Adrenal gland (tissue), 12 donors: ENCODE results near the gene CFAP90. TPM values are rescaled to one million over a fixed set of nuclear protein-coding genes. Genes with fewer than 3 reads are reported as not detected.

Experiments used
- DNase-seq, 7 donors: peaks; one replicate each; pipeline ENCODE4 v3.0.0-alpha.2; 2019 to 2020
- H3K27ac ChIP-seq, 5 donors: fragments of 200-600 bp; sonication (generic) in 4 of 5; 1 replicate in 3 of 5; 2 replicates in 2 of 5; pipeline versions ENCODE4 v1.5.1 to v1.8.0; 2016 to 2020; ENCODE audit warnings: mild to moderate bottlenecking in 1 of 5
- H3K27me3 ChIP-seq: fragments of 200-600 bp; 2 replicates; pipeline ENCODE4 v1.8.0; 2021
- H3K36me3 ChIP-seq, 2 donors: fragments of 200-600 bp; replicated peaks in 1 of 2; 1 replicate in 1 of 2; 2 replicates in 1 of 2; pipeline versions ENCODE4 v1.5.1 to v1.8.0; 2018 to 2022
- H3K4me1 ChIP-seq, 2 donors: fragments of 200-600 bp; replicated peaks in 1 of 2; 1 replicate in 1 of 2; 2 replicates in 1 of 2; pipeline versions ENCODE4 v1.5.1 to v1.8.0; 2018 to 2021
- H3K4me3 ChIP-seq, 4 donors: fragments of 200-600 bp; sonication (generic) in 3 of 4; one replicate each; pipeline ENCODE4 v1.5.1; 2016 to 2018
- H3K9me3 ChIP-seq, 3 donors: fragments of 200-600 bp; sonication (generic) in 1 of 3; replicated peaks in 1 of 3; 1 replicate in 2 of 3; 2 replicates in 1 of 3; pipeline versions ENCODE4 v1.5.1 to v1.8.0; 2016 to 2021
- POLR2A ChIP-seq, 2 donors: fragments of 450-650 bp; IDR thresholded peaks; one replicate each; pipeline ENCODE4 v1.6.1; 2017; ENCODE audit warnings: antibody characterized with exemption in 2 of 2, mild to moderate bottlenecking in 2 of 2, moderate library complexity in 1 of 2
- WGBS, 4 donors: extraction: QIAGEN DNeasy Blood & Tissue Kit in 2 of 4; methylation state at CpG; one replicate each; pipeline versions ENCODE4 v1.1.5 to v1.1.7; 2013 to 2017; 5-methylcytosine and 5-hydroxymethylcytosine counted together
- intact Hi-C, 2 donors: fragments of 100-400 bp; cut with DNase I; formaldehyde crosslinking; loops; one replicate each; pipeline versions ENCODE4 v1.14.1 to v1.15.0; 2022 to 2023
- polyA plus RNA-seq, 3 donors: library from polyadenylated mRNA; stranded (reverse); fragments of 200-250 nt in 2 of 3; fragments of 350-450 nt in 1 of 3; fragmentation: Illumina TruSeq in 1 of 3; extraction: RNeasy Lipid Tissue Mini Kit (QIAGEN cat#74804) in 1 of 3; gene quantifications; one replicate each; pipeline ENCODE4 v1.2.3, GENCODE V29; 2013 to 2014
- total RNA-seq, 9 donors: library from RNA; depleted of rRNA in 4 of 9; stranded (reverse); fragments of >200 nt in 4 of 9; fragments of 120-200 nt in 1 of 9; fragmentation: NEBNext Ultra II Directional in 1 of 9; extraction: Animal tissue kit (Norgen Biotek cat#: 25700) in 1 of 9; gene quantifications; one replicate each; pipeline versions ENCODE4 v1.1.0 to v1.2.4, GENCODE V29; 2013 to 2023
- TF ChIP-seq, protein P1 (sequence below), 6 experiments: fragments of 450-650 bp in 4 of 6; fragments of 200-600 bp in 2 of 6; sonication (generic) in 1 of 6; IDR thresholded peaks; 1 replicate in 5 of 6; 2 replicates in 1 of 6; pipeline versions ENCODE4 v1.5.1 to v1.8.0; 2016 to 2021; ENCODE audit warnings: antibody characterized with exemption in 6 of 6, mild to moderate bottlenecking in 2 of 6, moderate library complexity in 1 of 6
- donor health status: healthy with polysubstance abuse.
- donor health status: Bipolar disorder and iron deficiency.
- donor health status: DM: yes; HTN: yes; CAD: no.
- donor health status: DM: no; HTN: no; CAD: no.
- donor health status: DM: no; HTN: no; CAD: no.
- donor health status: DM: yes; HTN: yes; CAD: no.

The CFAP90 gene
- total and polyA plus RNA-seq, 12 donors, result 0.11 to 1.3 (median 0.39) TPM; not detected in 3

DNA sequence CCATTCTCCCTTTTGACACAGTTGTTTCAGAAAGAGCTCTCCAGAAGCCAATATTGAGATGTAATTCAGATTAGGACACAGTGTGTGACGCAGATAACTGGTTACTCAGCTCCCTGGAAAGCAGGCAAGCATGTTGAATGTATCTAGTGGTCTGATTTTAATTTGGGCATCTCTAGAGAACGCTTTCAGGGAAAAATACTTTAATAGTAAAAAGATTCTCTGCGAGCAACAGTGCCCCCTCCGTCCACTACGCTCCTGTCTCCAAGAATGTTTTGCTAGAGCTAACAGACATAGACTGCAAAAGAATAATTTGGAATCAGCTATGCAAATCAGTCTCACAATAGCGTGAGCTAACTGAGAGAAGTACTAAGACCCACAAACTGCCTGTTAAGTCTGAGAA is 23.3 kb downstream of the CFAP90 start:
- H3K9me3 ChIP-seq, result no peaks in the 10 kb centered on the region
- intact Hi-C loops, result no loop called here
- no peaks in the 10 kb centered on the region for H3K4me1 ChIP-seq
- H3K4me3 ChIP-seq, result no peak overlapping the region
- no peak overlapping the region for H3K27ac ChIP-seq
- TF ChIP-seq POLR2A (IDR thresholded peaks at IDR 0.05), result no peak
- TF ChIP-seq, protein P1, sequence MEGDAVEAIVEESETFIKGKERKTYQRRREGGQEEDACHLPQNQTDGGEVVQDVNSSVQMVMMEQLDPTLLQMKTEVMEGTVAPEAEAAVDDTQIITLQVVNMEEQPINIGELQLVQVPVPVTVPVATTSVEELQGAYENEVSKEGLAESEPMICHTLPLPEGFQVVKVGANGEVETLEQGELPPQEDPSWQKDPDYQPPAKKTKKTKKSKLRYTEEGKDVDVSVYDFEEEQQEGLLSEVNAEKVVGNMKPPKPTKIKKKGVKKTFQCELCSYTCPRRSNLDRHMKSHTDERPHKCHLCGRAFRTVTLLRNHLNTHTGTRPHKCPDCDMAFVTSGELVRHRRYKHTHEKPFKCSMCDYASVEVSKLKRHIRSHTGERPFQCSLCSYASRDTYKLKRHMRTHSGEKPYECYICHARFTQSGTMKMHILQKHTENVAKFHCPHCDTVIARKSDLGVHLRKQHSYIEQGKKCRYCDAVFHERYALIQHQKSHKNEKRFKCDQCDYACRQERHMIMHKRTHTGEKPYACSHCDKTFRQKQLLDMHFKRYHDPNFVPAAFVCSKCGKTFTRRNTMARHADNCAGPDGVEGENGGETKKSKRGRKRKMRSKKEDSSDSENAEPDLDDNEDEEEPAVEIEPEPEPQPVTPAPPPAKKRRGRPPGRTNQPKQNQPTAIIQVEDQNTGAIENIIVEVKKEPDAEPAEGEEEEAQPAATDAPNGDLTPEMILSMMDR (IDR thresholded peaks at IDR 0.05), result no peak
- H3K36me3 ChIP-seq, result no peaks in the 10 kb centered on the region
- 77 to 81% (median 79%) methylated on average over 6 of the region's 6 CpGs for WGBS, 4 donors
- DNase-seq, result no peak
- H3K27me3 ChIP-seq, result no peaks in the 10 kb centered on the region

DNA sequence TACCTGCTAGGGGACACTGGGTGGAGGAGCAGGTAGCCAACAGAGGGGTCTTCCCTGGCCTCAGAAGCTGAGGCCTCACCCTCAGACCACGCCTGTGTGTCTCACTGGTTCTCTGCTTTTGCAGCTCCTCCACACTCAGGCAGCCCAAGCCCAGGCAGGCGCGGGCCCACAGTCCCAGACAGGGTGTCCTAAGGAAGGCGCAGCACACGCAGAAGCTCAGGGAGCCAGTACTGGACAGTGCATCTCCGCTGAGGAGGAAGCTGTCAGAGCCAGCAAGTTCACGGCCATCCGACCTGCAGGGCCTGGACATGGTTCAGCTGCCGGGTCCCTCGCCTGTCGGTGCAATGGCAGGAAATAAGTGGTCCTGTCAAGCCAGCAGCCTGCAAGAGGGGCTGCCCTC is 25.3 kb downstream of the CFAP90 start:
- no peak for TF ChIP-seq POLR2A (IDR thresholded peaks at IDR 0.05)
- TF ChIP-seq, protein P1 (IDR thresholded peaks at IDR 0.05), result no peak
- no peaks in the 10 kb centered on the region for H3K27me3 ChIP-seq
- H3K36me3 ChIP-seq, result no peaks in the 10 kb centered on the region
- no peak overlapping the region for H3K4me3 ChIP-seq
- no peaks in the 10 kb centered on the region for H3K4me1 ChIP-seq
- WGBS, 4 donors, result 76 to 86% (median 84%) methylated on average over 8 to 11 of the region's 11 CpGs
- DNase-seq, result no peak
- no peaks in the 10 kb centered on the region for H3K9me3 ChIP-seq
- intact Hi-C loops, result no loop called here
- no peak overlapping the region for H3K27ac ChIP-seq

DNA sequence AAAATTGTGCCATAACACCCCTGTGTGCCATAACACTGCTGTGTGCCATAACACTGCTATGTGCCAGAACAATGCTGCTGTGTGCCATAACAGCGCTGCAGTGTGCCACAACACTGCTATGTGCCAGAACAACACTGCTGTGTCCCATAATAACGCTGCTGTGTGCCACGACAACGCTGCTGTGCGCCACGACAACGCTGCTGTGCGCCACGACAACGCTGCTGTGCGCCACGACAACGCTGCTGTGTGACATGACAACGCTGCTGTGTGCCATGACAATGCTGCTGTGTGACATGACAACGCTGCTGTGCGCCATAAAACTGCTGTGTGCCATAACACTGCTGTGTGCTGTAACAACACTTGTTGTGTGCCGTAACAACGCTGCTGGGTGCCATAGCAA is 25.9 kb downstream of the CFAP90 start:
- no peak overlapping the region for H3K4me3 ChIP-seq
- intact Hi-C loops, result no loop called here
- no peaks in the 10 kb centered on the region for H3K36me3 ChIP-seq
- no peaks in the 10 kb centered on the region for H3K27me3 ChIP-seq
- TF ChIP-seq POLR2A (IDR thresholded peaks at IDR 0.05), result no peak
- TF ChIP-seq, protein P1 (IDR thresholded peaks at IDR 0.05), result no peak
- WGBS, 4 donors, result 86 to 96% (median 91%) methylated on average over 14 to 18 of the region's 18 CpGs
- no peaks in the 10 kb centered on the region for H3K9me3 ChIP-seq
- H3K4me1 ChIP-seq, result no peaks in the 10 kb centered on the region
- H3K27ac ChIP-seq, result no peak overlapping the region
- no peak for DNase-seq

DNA sequence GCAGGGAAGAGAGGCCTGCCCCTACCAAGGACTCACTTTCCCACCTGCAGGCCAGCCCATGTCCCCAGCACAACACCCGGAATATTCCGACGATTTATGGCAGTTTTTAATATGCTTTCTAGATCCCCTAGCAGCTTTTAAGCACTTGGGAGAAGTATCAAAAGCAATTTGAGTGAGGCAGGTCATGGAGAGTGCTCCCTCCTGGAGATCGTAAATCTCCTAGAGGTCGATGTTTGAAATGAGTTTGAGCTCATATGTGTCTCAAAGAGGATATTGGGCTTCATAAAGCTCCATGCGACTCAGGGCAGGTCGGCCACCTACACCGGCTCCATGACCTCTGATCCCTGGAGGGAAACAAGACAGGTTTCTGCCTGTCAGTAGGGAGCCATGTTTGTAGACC is 27.3 kb downstream of the CFAP90 start:
- Histone ChIP-seq H3K27me3 (no peaks in the 10 kb centered on the region), H3K9me3 (no peaks in the 10 kb centered on the region), H3K27ac (no peak overlapping the region), H3K4me1 (no peaks in the 10 kb centered on the region), H3K36me3 (no peaks in the 10 kb centered on the region), H3K4me3 (no peak overlapping the region)
- TF ChIP-seq, protein P1 (IDR thresholded peaks at IDR 0.05), result no peak
- TF ChIP-seq POLR2A (IDR thresholded peaks at IDR 0.05), result no peak
- WGBS, 4 donors, result 62 to 75% (median 70%) methylated on average over 8 of the region's 8 CpGs
- no peak for DNase-seq
- intact Hi-C loops, result no loop called here
